Endodermal cell (in vitro differentiated cells): ENCODE results near the gene NEGR1. TPM values are rescaled to one million over a fixed set of nuclear protein-coding genes. Genes with fewer than 3 reads are reported as not detected.
A peak's percentile ranks its signal among the peaks of the same experiment; 100 is the strongest.

Source experiments
- DNase-seq: peaks from one replicate; pipeline ENCODE4 v3.0.0-alpha.2; 2017
- H3K27ac ChIP-seq: 2 replicates; pipeline ENCODE4 v1.5.1; 2013; ENCODE audit warnings: mild to moderate bottlenecking, low read depth, low read length, moderate library complexity
- H3K27me3 ChIP-seq: 2 replicates; pipeline ENCODE4 v1.6.1; 2013; ENCODE audit warnings: mild to moderate bottlenecking, low read length, moderate library complexity; ENCODE audit not compliant: insufficient read depth, control insufficient read depth, poor library complexity, severe bottlenecking
- H3K36me3 ChIP-seq: 2 replicates; pipeline ENCODE4 v1.7.0; 2013; ENCODE audit warnings: mild to moderate bottlenecking, low read length, moderate library complexity; ENCODE audit not compliant: control insufficient read depth, insufficient read depth
- H3K4me1 ChIP-seq: one replicate; pipeline ENCODE4 v1.7.0; 2013; ENCODE audit warnings: low read length; ENCODE audit not compliant: control insufficient read depth, insufficient read depth
- H3K4me3 ChIP-seq: 2 replicates; pipeline ENCODE4 v1.5.1; 2013; ENCODE audit warnings: mild to moderate bottlenecking, low read length, moderate library complexity
- H3K9ac ChIP-seq: 2 replicates; pipeline ENCODE4 v1.6.1; 2013; ENCODE audit warnings: mild to moderate bottlenecking, low read length, moderate library complexity; ENCODE audit not compliant: poor library complexity, severe bottlenecking; ENCODE audit errors: extremely low read depth
- H3K9me3 ChIP-seq: 2 replicates; pipeline ENCODE4 v1.6.1; 2013; ENCODE audit warnings: mild to moderate bottlenecking, low read length, moderate library complexity; ENCODE audit not compliant: control insufficient read depth
- H3K27ac Mint-ChIP-seq: 2 replicates; pipeline ENCODE4 v1.8.0; 2020; ENCODE audit warnings: mixed read lengths
- H3K27me3 Mint-ChIP-seq: 2 replicates; pipeline ENCODE4 v1.8.0; 2021; ENCODE audit warnings: mild to moderate bottlenecking, mixed read lengths; ENCODE audit not compliant: insufficient read depth
- H3K36me3 Mint-ChIP-seq: 2 replicates; pipeline ENCODE4 v1.8.0; 2020; ENCODE audit warnings: low read depth, mixed read lengths
- H3K4me1 Mint-ChIP-seq: 2 replicates; pipeline ENCODE4 v1.8.0; 2020; ENCODE audit warnings: mixed read lengths
- H3K4me3 Mint-ChIP-seq: 2 replicates; pipeline ENCODE4 v1.8.0; 2020; ENCODE audit warnings: mild to moderate bottlenecking, moderate library complexity, mixed read lengths
- H3K9me3 Mint-ChIP-seq: 2 replicates; pipeline ENCODE4 v1.8.0; 2020; ENCODE audit warnings: mild to moderate bottlenecking, mixed read lengths
- WGBS, 2 experiments: methylation state at CpG; one replicate each; pipeline versions ENCODE4 v1.1.5 to v1.1.7; 2013; ENCODE audit warnings: missing lambda C conversion rate in 2 of 2, mixed read lengths in 1 of 2; ENCODE audit not compliant: insufficient coverage in 1 of 2, insufficient read length in 1 of 2; 5-methylcytosine and 5-hydroxymethylcytosine counted together
- total RNA-seq, 2 donors: library from RNA; stranded (reverse); fragmentation: NEBNext Ultra II Directional in 1 of 2; extraction: Animal tissue kit (Norgen Biotek cat#: 25700) in 1 of 2; gene quantifications; 2 replicates in 1 of 2; 3 replicates in 1 of 2; pipeline ENCODE4 v1.2.1, GENCODE V29; 2021
- TF ChIP-seq, protein P1 (sequence below): fragments of 200-600 bp; sonication (generic); conservative IDR thresholded peaks from 2 replicates; pipeline ENCODE4 v1.5.0; 2021; ENCODE audit warnings: antibody characterized with exemption, mild to moderate bottlenecking

The NEGR1 gene
- total RNA-seq, 2 donors from 2014 or later = 1.5 to 2.1 TPM

DNA sequence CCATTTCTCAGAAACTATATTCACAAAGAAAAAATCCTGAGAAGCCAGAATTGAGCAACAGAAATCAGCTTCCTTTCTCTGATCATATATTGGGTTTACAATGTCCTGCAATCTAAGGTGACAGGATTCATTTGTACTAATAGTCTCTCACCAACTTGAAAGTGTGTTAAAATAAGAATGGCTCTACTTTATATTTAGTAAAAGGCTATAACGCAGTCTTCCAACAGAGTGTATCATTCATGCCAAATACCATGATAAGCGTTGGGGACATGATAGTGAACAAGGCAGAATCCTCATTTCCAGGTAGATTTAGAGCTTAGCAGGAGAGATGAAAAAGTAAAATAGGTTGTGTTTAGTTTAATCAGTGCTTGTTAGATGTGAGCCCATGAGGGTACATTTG, 682.3 kb downstream of the NEGR1 start:
- Histone ChIP-seq H3K9me3 (peaks cover 4% of the 10 kb centered on the region), H3K36me3 (no peaks in the 10 kb centered on the region), H3K27me3 (no peaks in the 10 kb centered on the region), H3K27ac (no peak overlapping the region), H3K4me1 (no peaks in the 10 kb centered on the region), H3K4me3 (no peak overlapping the region), H3K9ac (no peak overlapping the region)
- peaks cover 3% of the 10 kb centered on the region for H3K9me3 Mint-ChIP-seq
- no peak overlapping the region for H3K27ac Mint-ChIP-seq
- 88 to 100% methylated on average over 1 to 2 of the region's 2 CpGs for WGBS, 2 experiments
- H3K4me1 Mint-ChIP-seq = no peaks in the 10 kb centered on the region
- TF ChIP-seq, protein P1, sequence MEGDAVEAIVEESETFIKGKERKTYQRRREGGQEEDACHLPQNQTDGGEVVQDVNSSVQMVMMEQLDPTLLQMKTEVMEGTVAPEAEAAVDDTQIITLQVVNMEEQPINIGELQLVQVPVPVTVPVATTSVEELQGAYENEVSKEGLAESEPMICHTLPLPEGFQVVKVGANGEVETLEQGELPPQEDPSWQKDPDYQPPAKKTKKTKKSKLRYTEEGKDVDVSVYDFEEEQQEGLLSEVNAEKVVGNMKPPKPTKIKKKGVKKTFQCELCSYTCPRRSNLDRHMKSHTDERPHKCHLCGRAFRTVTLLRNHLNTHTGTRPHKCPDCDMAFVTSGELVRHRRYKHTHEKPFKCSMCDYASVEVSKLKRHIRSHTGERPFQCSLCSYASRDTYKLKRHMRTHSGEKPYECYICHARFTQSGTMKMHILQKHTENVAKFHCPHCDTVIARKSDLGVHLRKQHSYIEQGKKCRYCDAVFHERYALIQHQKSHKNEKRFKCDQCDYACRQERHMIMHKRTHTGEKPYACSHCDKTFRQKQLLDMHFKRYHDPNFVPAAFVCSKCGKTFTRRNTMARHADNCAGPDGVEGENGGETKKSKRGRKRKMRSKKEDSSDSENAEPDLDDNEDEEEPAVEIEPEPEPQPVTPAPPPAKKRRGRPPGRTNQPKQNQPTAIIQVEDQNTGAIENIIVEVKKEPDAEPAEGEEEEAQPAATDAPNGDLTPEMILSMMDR = no peak
- no peak for DNase-seq
- H3K36me3 Mint-ChIP-seq = no peaks in the 10 kb centered on the region
- no peak overlapping the region for H3K4me3 Mint-ChIP-seq
- no peaks in the 10 kb centered on the region for H3K27me3 Mint-ChIP-seq

DNA sequence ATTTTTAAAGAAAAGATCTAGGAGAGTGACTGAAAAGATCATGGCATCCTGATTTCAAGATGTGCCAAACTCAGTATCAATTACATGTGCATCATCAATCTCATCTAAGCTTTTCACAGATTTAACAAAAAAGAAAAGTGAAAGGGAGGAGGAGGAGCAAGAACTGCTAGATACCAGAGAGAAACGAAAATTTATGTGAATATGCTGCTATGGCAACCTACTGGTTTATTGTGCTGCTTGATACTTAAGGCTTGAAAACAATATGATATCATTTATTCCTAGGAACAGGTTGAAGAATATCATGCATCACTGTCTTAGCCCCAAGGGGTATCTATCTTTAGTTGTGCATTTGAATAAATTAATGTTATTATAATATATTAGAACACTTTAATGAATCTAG, 683.0 kb downstream of the NEGR1 start:
- no peak overlapping the region for H3K4me3 ChIP-seq
- TF ChIP-seq, protein P1 = no peak
- H3K4me1 ChIP-seq = no peaks in the 10 kb centered on the region
- 94% methylated on average over 1 of the region's 1 CpG; no CpG with 5 or more reads in 1 of the 2 experiments for WGBS, 2 experiments
- H3K36me3 Mint-ChIP-seq = no peaks in the 10 kb centered on the region
- H3K27me3 Mint-ChIP-seq = no peaks in the 10 kb centered on the region
- no peak overlapping the region for H3K27ac Mint-ChIP-seq
- H3K9ac ChIP-seq = no peak overlapping the region
- no peaks in the 10 kb centered on the region for H3K27me3 ChIP-seq
- no peak overlapping the region for H3K4me3 Mint-ChIP-seq
- H3K4me1 Mint-ChIP-seq = no peaks in the 10 kb centered on the region
- peaks cover 4% of the 10 kb centered on the region for H3K9me3 ChIP-seq
- DNase-seq = no peak
- no peaks in the 10 kb centered on the region for H3K36me3 ChIP-seq
- peaks cover 3% of the 10 kb centered on the region for H3K9me3 Mint-ChIP-seq
- H3K27ac ChIP-seq = no peak overlapping the region

DNA sequence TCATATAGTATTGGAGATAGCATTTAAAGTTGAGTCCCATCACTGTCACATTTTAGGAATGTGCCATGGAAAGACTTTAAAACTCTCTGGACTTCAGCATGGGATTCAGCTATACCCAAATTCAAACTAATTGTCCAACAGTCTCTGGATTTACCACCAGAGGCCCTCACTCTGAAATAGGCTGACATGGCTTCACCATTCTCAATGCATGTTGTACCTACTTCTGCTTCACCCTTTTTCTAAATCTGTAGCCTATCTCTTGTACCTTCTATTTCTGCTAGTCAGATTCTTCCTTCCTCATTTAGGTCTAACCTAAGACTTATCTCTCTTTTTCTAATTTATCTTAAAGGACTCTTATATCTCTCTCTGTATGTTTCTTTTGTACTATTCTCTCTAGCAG, 688.8 kb downstream of the NEGR1 start:
- H3K4me3 ChIP-seq = no peak overlapping the region
- DNase-seq = no peak
- no peaks in the 10 kb centered on the region for H3K4me1 ChIP-seq
- Mint-ChIP-seq H3K4me1 (no peaks in the 10 kb centered on the region), H3K36me3 (no peaks in the 10 kb centered on the region), H3K9me3 (no peaks in the 10 kb centered on the region), H3K27ac (no peak overlapping the region), H3K27me3 (no peaks in the 10 kb centered on the region), H3K4me3 (no peak overlapping the region)
- no peaks in the 10 kb centered on the region for H3K36me3 ChIP-seq
- TF ChIP-seq, protein P1 = peak; percentile 69
- H3K9ac ChIP-seq = no peak overlapping the region
- H3K27me3 ChIP-seq = no peaks in the 10 kb centered on the region
- H3K27ac ChIP-seq = no peak overlapping the region
- H3K9me3 ChIP-seq = no peaks in the 10 kb centered on the region
